Body of pancreas (tissue), 4 donors: ENCODE results near the gene ANO2.

Experiments
- POLR2A ChIP-seq, 3 donors: fragments of 450-650 bp; IDR thresholded peaks; one replicate each; pipeline ENCODE4 v1.6.1; 2016; ENCODE audit warnings: antibody characterized with exemption in 3 of 3, mild to moderate bottlenecking in 2 of 3
- TF ChIP-seq, protein P1 (sequence below), 7 experiments: fragments of 450-650 bp in 4 of 7; fragments of 200-600 bp in 3 of 7; sonication (generic) in 3 of 7; IDR thresholded peaks; one replicate each; pipeline ENCODE4 v1.5.1; 2016 to 2019; ENCODE audit warnings: antibody characterized with exemption in 7 of 7

GRCh38 chr12:5623411-5623810, 321.6 kb downstream of the ANO2 start:
- TF ChIP-seq, protein P1, sequence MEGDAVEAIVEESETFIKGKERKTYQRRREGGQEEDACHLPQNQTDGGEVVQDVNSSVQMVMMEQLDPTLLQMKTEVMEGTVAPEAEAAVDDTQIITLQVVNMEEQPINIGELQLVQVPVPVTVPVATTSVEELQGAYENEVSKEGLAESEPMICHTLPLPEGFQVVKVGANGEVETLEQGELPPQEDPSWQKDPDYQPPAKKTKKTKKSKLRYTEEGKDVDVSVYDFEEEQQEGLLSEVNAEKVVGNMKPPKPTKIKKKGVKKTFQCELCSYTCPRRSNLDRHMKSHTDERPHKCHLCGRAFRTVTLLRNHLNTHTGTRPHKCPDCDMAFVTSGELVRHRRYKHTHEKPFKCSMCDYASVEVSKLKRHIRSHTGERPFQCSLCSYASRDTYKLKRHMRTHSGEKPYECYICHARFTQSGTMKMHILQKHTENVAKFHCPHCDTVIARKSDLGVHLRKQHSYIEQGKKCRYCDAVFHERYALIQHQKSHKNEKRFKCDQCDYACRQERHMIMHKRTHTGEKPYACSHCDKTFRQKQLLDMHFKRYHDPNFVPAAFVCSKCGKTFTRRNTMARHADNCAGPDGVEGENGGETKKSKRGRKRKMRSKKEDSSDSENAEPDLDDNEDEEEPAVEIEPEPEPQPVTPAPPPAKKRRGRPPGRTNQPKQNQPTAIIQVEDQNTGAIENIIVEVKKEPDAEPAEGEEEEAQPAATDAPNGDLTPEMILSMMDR (IDR thresholded peaks at IDR 0.05): no peak
- TF ChIP-seq POLR2A (IDR thresholded peaks at IDR 0.05): no peak
